Coronary artery (tissue), 2 donors: ENCODE results near the gene PRMT5.
A peak's percentile ranks its signal among the peaks of the same experiment; 100 is the strongest.
"Not testable (repeated sequence)": the region's sequence is repeated elsewhere in the genome, so short reads cannot be mapped to it uniquely, and the experiment has no call there.

Source experiments
- DNase-seq: peaks from one replicate; pipeline ENCODE4 v3.0.0-alpha.2; 2017; ENCODE audit warnings: low spot score
- H3K27ac ChIP-seq, 2 donors: fragments of 200-600 bp; sonication (generic); one replicate each; pipeline ENCODE4 v1.5.1; 2016 to 2019
- H3K4me3 ChIP-seq: fragments of 200-600 bp; sonication (generic); 2 replicates; pipeline ENCODE4 v1.5.1; 2016; ENCODE audit warnings: mild to moderate bottlenecking, moderate library complexity
- TF ChIP-seq, protein P1 (sequence below): fragments of 200-600 bp; sonication (generic); IDR thresholded peaks from one replicate; pipeline ENCODE4 v1.5.1; 2019; ENCODE audit warnings: antibody characterized with exemption

PRMT5 gene

DNA sequence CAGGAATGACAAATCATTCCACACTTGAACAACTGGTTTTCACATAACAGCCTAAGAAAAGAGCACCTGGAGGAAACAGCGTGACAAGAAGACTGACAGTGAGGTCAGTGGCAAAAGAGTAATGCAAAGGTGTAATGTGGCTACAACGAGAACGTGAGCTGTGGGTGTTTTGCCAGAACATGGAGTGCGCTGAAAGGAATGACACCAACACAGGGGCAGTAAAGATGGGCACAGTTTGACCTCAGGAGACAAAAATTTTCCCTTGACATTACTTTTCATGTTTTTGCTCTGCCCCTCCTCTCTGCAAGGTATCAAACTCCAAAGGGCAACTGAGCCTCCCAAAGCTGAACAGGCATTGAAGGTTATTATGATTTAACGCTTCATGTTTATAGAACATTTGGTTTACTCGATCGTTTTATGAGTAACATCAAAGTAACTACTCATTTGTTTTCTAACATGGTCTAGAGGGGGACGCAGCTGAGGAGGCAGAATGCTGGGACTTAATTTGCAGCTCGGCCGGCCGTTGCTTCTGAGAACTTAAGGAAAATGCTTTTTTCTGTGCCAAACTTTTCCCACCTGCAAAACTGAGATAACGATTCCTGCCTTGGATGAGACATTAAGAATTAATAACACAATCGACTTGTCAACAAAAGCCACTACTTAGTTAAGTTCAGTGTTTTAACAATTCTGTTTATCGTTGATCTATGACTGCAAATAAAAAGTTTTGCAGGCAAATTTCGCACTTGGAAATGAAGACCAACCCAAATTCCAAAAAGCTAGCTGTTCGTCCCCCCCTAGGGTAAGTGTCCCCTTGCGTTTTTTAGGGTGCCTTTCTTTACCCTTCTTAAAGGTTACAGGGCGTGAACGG, 26.8 kb upstream of the PRMT5 start:
- DNase-seq: no peak
- Histone ChIP-seq H3K27ac (peak overlapping the region; percentile 88 to 97), H3K4me3 (peak overlapping the region; percentile 88)
- TF ChIP-seq, protein P1, sequence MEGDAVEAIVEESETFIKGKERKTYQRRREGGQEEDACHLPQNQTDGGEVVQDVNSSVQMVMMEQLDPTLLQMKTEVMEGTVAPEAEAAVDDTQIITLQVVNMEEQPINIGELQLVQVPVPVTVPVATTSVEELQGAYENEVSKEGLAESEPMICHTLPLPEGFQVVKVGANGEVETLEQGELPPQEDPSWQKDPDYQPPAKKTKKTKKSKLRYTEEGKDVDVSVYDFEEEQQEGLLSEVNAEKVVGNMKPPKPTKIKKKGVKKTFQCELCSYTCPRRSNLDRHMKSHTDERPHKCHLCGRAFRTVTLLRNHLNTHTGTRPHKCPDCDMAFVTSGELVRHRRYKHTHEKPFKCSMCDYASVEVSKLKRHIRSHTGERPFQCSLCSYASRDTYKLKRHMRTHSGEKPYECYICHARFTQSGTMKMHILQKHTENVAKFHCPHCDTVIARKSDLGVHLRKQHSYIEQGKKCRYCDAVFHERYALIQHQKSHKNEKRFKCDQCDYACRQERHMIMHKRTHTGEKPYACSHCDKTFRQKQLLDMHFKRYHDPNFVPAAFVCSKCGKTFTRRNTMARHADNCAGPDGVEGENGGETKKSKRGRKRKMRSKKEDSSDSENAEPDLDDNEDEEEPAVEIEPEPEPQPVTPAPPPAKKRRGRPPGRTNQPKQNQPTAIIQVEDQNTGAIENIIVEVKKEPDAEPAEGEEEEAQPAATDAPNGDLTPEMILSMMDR: no peak

DNA sequence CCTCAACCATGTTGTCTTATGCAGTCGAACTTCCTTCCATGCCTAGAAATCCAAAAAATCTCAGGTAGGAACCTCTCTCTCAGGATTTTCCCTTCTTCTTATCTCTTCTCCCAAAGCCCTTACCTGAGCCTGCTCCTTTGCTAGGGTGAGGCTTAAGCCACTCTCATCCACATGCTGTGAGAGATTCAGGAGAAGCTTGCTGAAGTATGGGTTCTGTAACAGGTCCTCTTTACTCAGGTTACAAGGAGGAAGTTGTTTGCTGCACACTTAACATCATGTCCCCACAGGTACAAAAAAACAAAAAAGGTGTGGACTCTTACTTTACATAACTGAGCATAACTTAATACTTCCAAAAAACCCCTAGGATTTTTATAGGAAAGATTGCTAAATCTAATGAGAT, 23.2 kb upstream of the PRMT5 start:
- Histone ChIP-seq H3K4me3 (no peak overlapping the region), H3K27ac (no peak overlapping the region)
- TF ChIP-seq, protein P1: no peak
- no peak for DNase-seq

DNA sequence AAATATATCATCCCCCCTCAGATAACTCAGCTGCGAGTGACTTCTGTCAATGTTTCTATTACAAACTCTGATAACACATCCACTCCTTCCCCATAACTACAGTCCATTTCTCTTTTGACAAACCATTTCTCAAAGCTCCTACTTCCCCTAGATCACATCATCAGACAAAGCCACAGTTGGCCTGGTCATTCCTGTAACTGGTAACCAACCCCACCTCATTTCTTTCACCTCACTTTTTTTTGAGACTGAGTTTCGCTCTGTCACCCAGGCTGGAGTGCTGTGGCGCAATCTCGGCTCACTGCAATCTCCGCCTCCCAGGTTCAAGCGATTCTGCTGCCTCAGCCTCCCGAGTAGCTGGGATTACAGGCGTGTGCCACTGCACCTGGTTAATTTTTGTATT, 22.6 kb upstream of the PRMT5 start:
- H3K27ac ChIP-seq, H3K4me3 ChIP-seq, DNase-seq: not testable (repeated sequence)

DNA sequence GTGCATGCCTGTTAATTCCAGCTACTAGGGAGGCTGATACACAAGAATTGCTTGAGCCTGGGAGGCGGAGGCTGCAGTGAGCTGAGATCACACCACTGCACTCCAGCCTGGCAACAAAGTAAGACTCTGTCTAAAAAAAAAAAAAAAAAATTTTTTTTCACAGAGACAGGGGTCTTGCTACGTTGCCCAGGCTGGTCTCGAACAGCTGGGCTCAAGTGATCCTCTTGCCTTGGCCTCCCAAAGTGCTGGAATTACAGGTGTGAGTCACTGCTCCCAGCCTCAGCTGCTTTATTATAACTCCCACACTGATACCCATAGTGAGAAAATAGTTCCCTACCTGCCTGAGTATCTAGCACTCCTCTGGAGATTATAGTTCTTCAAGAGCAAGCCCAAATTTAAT, 16.5 kb upstream of the PRMT5 start:
- Histone ChIP-seq H3K27ac (no peak overlapping the region), H3K4me3 (no peak overlapping the region)
- DNase-seq: no peak
- TF ChIP-seq, protein P1: no peak

DNA sequence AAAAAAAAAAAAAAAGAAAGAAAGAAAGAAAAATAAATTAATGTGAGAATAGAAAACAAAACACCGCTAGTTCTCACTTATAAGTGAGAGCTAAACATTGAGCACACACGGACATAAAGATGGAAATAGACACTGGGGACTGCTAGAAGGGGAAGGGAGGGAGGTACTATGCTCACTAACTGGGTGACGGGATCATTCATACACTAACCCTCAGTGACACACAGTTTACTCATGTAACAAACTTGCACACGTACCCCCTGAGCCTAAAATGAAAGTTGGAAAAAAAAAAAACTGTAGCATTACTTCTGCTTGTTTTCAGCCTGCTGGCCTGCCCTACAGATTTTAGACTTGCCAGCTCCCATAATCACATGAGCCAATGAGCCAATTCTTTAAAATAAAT, 10.5 kb upstream of the PRMT5 start:
- Histone ChIP-seq H3K4me3 (no peak overlapping the region), H3K27ac (no peak overlapping the region)
- no peak for DNase-seq
- TF ChIP-seq, protein P1: no peak

DNA sequence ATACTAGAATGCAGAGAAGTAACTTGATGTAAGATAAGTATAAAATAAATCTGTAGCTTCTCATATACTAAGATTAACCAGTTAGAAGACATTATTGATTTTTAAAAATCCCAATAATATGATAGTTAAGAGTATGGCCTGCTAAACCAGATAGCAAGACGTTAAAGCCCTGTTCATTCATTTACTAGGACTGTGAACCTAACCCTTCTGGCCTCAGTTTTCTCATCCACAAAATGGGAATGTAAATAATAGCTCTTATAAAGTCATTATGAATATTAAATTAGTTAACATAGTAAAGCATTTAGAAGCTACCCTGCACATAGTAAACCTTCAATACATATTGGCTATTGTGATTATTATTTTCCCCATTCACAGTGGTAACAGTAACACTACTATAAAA, 6.0 kb upstream of the PRMT5 start:
- TF ChIP-seq, protein P1: no peak
- no peak overlapping the region for H3K4me3 ChIP-seq
- DNase-seq: no peak
- no peak overlapping the region for H3K27ac ChIP-seq

DNA sequence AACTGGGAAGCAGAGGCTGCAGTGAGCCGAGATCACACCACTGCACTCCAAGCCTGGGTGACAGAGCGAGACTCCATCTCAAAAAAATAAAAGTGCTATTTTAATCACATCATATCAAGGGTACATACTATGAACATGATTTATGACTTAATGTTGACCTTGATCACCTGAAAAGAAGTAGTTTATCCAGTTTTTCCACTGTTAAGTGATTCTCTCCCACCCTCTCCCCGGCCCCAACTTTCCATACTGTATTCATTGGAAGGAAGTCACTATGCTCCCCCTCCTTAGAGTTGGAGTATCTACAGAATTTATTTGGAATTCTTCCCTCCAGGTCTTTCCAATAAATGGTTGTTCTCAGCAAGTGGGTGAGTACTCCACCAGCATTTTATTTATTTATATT, 3.0 kb upstream of the PRMT5 start:
- no peak for DNase-seq
- Histone ChIP-seq H3K27ac (no peak overlapping the region), H3K4me3 (no peak overlapping the region)
- TF ChIP-seq, protein P1: no peak
